A673 (cell line): ENCODE data around the gene ELK4. TPM values are rescaled to one million over a fixed set of nuclear protein-coding genes. Genes with fewer than 3 reads are reported as not detected.

ENCODE experiments used
- BruUV-seq: library from RNA; stranded (reverse); fragments of 400-500 nt; replicated peaks from 2 replicates; lab custom pipeline; 2021; lab: Mats Ljungman, UMichigan
- CTCF ChIA-PET: fragments of 300-600 bp; sonication (Branson Sonifier 250); formaldehyde crosslinking; loops from one replicate; lab custom pipeline; 2022; ENCODE audit warnings: antibody characterized with exemption; lab: Charles Lee
- POLR2A ChIA-PET: fragments of 300-600 bp; sonication (Branson Sonifier 250); formaldehyde crosslinking; loops from one replicate; lab custom pipeline; 2022; ENCODE audit warnings: antibody characterized with exemption; ENCODE audit not compliant: low non-redundant PET; lab: Charles Lee
- DNase-seq: peaks from one replicate; pipeline ENCODE4 v3.0.0-alpha.2; 2015; ENCODE audit warnings: low spot score
- H3K27ac ChIP-seq: fragments of 200-600 bp; sonication (generic); 2 replicates; pipeline ENCODE4 v1.5.1; 2016; ENCODE audit warnings: mixed run types, low read depth, mild to moderate bottlenecking, mixed read lengths, antibody characterized with exemption, low read length; ENCODE audit not compliant: poor library complexity, severe bottlenecking
- H3K27me3 ChIP-seq: fragments of 200-600 bp; sonication (generic); replicated peaks from 2 replicates; pipeline ENCODE4 v1.6.1; 2017; ENCODE audit warnings: mixed run types, low read depth, mild to moderate bottlenecking, mixed read lengths, antibody characterized with exemption, low read length; ENCODE audit not compliant: insufficient read depth, poor library complexity
- H3K36me3 ChIP-seq: fragments of 200-600 bp; sonication (generic); 2 replicates; pipeline ENCODE4 v1.6.1; 2016; ENCODE audit warnings: mixed run types, mild to moderate bottlenecking, mixed read lengths, antibody characterized with exemption, low read length; ENCODE audit not compliant: insufficient read depth, poor library complexity, severe bottlenecking
- H3K4me1 ChIP-seq: fragments of 200-600 bp; sonication (generic); 2 replicates; pipeline ENCODE4 v1.6.1; 2017; ENCODE audit warnings: mixed run types, mild to moderate bottlenecking, mixed read lengths, antibody characterized with exemption, low read length; ENCODE audit not compliant: insufficient read depth, poor library complexity, severe bottlenecking
- H3K4me3 ChIP-seq: fragments of 200-600 bp; sonication (generic); 2 replicates; pipeline ENCODE4 v1.5.1; 2016; ENCODE audit warnings: low read depth, mixed run types, mild to moderate bottlenecking, mixed read lengths, low read length; ENCODE audit not compliant: poor library complexity, severe bottlenecking
- H3K9me3 ChIP-seq: fragments of 200-600 bp; sonication (generic); 2 replicates; pipeline ENCODE4 v1.6.1; 2016; ENCODE audit warnings: mixed run types, low read depth, mild to moderate bottlenecking, mixed read lengths, antibody characterized with exemption, low read length; ENCODE audit not compliant: poor library complexity, severe bottlenecking
- CTCF ChIP-seq: fragments of 300-800, 200-600 bp; sonication (generic); conservative IDR thresholded peaks from 2 replicates; pipeline ENCODE4 v1.5.1; 2017; ENCODE audit warnings: low read depth, mild to moderate bottlenecking, antibody characterized with exemption, low read length, moderate library complexity, mixed read lengths
- EZH2 ChIP-seq: fragments of 200-600 bp; sonication (generic); IDR thresholded peaks from 2 replicates; pipeline ENCODE4 v1.6.1; 2017; ENCODE audit warnings: borderline replicate concordance, low read depth, mild to moderate bottlenecking, mixed read lengths, antibody characterized with exemption, low read length; ENCODE audit not compliant: poor library complexity, severe bottlenecking
- intact Hi-C: fragments of 100-400 bp; cut with micrococcal nuclease; formaldehyde crosslinking; loops from one replicate; pipeline ENCODE4 v1.10.0; 2022; ENCODE audit not compliant: unreplicated experiment
- total RNA-seq: library from RNA; stranded (reverse); gene quantifications from 2 replicates; pipeline ENCODE4 v1.2.3, GENCODE V29; 2021

Gene ELK4
- total RNA-seq, 1 experiment from 2014 or later, result 38.2 TPM

GRCh38 chr1:205576805-205577761, 54.7 kb downstream of the ELK4 start:
- POLR2A ChIA-PET, result no interaction called here
- CTCF ChIA-PET, result no interaction called here

DNA sequence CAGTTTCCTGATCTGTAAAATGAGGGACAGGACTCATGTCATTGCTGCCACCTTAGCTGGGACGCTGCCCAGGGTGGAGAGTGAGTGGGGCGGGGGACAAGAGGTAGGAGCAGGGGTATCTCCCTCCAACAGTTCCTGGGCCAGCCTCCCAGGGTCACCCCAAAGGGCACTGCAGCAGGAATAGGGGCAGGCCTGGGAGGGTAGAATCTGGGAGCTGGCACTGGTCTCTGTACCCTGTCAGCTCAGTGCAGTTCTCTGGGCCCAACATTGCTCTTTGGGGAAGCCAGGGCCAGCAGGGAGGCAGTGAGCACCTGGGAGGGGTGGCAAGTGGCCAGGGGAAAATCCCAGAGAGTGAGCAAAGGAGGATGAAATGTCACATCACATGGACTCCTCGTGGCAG, 55.8 kb downstream of the ELK4 start:
- H3K27ac ChIP-seq, result no peak overlapping the region
- no peaks in the 10 kb centered on the region for H3K4me1 ChIP-seq
- TF ChIP-seq CTCF, result no peak
- no peak for TF ChIP-seq EZH2
- H3K36me3 ChIP-seq, result no peaks in the 10 kb centered on the region
- no peak overlapping the region for H3K4me3 ChIP-seq
- ChIA-PET POLR2A (no interaction called here), CTCF (no interaction called here)
- peaks cover 68% of the 10 kb centered on the region for H3K27me3 ChIP-seq
- H3K9me3 ChIP-seq, result no peaks in the 10 kb centered on the region
- no TSS peak for BruUV-seq
- no peak for DNase-seq
- intact Hi-C loops, result no loop called here

More at GRCh38 chr1:205576805-205577761, 54.7 kb downstream of the ELK4 start:
- H3K27ac ChIP-seq, result no peak overlapping the region
- H3K4me1 ChIP-seq, result no peaks in the 10 kb centered on the region
- H3K4me3 ChIP-seq, result no peak overlapping the region
- intact Hi-C loops, result no loop called here
- H3K36me3 ChIP-seq, result no peaks in the 10 kb centered on the region
- no peaks in the 10 kb centered on the region for H3K9me3 ChIP-seq
- DNase-seq, result no peak
- BruUV-seq, result no TSS peak
- TF ChIP-seq EZH2, result no peak
- TF ChIP-seq CTCF, result no peak
- H3K27me3 ChIP-seq, result peaks cover 57% of the 10 kb centered on the region

DNA sequence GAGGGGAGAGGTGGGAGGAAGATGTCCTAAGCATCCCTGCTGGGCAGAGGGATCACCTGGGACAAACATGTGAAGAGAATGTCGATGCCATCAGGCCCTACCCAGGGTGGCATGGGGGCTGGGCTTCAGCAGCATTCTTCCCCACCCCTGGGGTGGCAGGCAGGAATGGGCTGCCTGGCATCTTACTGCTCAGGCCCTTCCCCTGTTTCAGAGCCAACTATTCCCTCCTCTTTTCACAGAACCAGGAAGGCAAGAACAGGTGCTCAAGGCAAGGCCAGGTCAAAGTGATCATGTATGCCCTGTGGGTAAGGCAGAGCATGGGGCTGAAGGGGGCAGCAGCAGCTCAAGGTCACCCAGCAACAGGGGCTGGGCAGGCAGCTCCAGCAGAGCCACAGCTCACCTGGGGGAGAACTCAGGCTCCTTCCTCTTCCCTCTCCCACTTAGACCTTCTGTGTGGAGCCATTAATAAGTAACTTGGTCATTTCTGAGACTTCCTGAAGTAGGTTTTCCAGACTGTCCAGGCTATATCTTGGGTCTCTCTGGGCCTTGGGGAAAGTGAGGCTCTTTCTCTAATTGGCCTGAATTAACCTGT, 56.4 kb downstream of the ELK4 start:
- Histone ChIP-seq H3K27me3 (peaks cover 74% of the 10 kb centered on the region), H3K27ac (no peak overlapping the region), H3K36me3 (no peaks in the 10 kb centered on the region), H3K4me1 (no peaks in the 10 kb centered on the region), H3K4me3 (no peak overlapping the region), H3K9me3 (no peaks in the 10 kb centered on the region)
- no TSS peak for BruUV-seq
- ChIA-PET CTCF (interaction anchor here (0.5 kb wide), 1 partner anchor 82 kb away, joined by 4 read pairs; no protein-coding TSS in a partner anchor), POLR2A (no interaction called here)
- TF ChIP-seq EZH2 (no peak), CTCF (no peak)
- intact Hi-C loops, result no loop called here
- DNase-seq, result no peak
